GM20000 (cell line): ENCODE results near the gene ADCY5.
A peak's percentile ranks its signal among the peaks of the same experiment; 100 is the strongest.
"Not testable (repeated sequence)": the region's sequence is repeated elsewhere in the genome, so short reads cannot be mapped to it uniquely, and the experiment has no call there.

Experiments
- DNase-seq: peaks from one replicate; pipeline ENCODE4 v3.0.0; 2012; ENCODE audit warnings: low spot score
- TF ChIP-seq, protein P1 (sequence below): IDR thresholded peaks from 2 replicates; pipeline ENCODE4 v1.5.1; 2012; ENCODE audit warnings: mild to moderate bottlenecking, control low read depth; ENCODE audit errors: extremely low read depth, missing control alignments

Gene ADCY5

DNA sequence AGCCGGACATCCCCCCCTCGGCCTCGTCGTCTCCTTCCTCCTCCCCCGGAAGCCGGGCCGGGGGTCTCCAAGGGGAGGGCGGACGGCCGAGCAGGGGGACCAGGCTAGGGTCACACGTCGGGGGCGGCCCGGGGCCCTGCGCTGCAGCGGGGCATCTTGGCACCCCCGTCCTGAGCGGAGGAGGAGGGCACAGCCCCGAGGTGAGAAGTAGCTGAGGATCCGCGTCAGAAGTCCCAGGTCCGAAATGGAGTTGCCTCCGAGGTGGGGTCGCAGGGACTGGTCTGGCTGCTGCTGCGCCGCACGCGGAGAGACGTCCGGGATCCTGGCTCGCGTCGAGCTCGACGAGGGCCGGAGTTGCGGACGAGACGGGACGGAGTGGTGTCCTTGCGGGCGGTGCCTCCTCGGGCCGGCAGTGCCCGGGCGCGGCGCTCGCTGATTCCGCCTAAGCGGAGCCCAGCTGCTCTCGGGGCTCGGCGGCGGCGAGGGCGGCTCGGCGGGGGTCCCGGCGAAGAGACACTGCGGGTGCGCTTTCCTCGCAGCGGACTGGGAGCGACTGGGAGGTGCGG lies at the start of gene ADCY5:
ADCY5 (minus strand) TSS at position 555 of the 566 bp plus-strand sequence; CDS start at position 10, 545 bp downstream.
- DNase-seq = peak; percentile 63
- TF ChIP-seq, protein P1, sequence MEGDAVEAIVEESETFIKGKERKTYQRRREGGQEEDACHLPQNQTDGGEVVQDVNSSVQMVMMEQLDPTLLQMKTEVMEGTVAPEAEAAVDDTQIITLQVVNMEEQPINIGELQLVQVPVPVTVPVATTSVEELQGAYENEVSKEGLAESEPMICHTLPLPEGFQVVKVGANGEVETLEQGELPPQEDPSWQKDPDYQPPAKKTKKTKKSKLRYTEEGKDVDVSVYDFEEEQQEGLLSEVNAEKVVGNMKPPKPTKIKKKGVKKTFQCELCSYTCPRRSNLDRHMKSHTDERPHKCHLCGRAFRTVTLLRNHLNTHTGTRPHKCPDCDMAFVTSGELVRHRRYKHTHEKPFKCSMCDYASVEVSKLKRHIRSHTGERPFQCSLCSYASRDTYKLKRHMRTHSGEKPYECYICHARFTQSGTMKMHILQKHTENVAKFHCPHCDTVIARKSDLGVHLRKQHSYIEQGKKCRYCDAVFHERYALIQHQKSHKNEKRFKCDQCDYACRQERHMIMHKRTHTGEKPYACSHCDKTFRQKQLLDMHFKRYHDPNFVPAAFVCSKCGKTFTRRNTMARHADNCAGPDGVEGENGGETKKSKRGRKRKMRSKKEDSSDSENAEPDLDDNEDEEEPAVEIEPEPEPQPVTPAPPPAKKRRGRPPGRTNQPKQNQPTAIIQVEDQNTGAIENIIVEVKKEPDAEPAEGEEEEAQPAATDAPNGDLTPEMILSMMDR = no peak

DNA sequence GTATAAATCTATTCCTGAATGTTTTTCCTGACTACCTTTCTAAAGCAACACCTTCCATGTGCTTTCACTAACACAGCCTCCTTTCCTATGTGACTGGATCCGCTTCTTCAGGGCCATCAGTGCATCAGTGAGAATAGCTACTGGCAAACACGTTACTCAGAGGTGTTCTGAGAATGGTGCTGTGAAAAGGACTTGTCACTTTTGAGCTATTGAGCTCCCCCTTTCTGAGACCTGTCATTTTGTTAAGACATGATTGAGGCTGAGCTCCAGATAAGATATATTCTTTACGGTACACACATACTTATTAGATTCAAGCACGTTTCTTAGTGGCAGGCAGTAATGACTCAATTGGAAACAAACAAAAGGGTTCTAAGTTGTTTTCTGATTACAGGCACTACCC lies 45.0 kb upstream of the ADCY5 start:
- no peak for DNase-seq
- TF ChIP-seq, protein P1 = no peak

DNA sequence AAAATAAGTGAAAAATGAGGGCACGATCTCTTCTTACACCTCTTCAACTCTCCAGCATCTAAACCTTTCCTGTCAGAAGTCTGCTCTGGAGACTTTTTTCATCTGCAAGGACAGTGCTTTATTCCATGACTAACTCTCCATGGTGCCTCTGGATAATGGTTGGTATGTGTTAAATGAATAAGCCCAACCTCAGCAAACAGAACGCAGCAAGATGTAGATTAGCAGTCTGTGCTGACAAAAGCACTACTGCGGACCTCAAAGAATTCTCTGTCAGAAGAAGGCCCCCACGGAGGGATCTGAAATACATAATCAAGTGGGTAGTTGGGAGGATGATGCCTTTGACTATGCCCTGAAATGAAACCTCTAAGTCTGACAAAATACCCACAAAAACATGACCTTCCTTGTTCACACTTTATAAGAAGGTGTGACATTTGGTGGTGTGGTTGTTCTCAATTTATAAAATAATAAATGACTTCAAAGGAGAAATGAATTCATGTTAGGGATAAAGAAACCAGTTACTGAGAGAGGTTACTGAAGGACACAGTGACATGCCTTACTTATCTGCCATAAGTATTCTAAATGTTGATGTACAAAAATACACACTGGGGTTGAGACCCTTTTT lies 43.2 kb upstream of the ADCY5 start:
- DNase-seq = no peak

DNA sequence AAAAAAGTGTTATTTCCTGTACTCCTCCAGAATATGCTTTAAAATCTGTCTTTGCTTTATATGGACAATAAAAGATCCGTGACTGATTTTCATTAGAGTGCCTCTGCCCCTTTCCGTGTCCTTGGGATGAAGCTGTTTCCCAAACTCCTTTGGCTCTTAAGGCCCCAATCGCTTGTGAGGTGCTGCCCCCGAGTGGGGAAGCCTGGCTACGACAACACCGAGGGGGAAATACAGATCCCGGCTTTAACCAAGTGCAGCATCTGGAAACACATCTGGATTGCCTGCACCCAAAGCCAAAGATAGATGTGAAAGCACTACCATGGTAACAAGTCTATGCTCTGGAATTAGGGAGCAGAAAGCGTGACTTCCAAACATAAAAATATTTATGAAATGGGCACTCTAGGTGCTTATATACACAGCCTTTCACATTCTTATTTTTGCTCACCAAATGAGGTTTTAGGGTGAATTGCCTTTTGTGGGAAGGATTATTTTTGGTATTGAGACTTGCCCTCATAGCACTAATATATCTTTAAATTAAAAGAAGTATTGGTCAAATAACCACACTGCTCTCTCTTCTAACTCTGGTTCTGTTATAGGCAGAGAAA lies 40.6 kb upstream of the ADCY5 start:
- TF ChIP-seq, protein P1 = peak; percentile 73
- DNase-seq = peak; percentile 62

More for the DNA sequence above, 43.2 kb upstream of the ADCY5 start:
- TF ChIP-seq, protein P1 = no peak

DNA sequence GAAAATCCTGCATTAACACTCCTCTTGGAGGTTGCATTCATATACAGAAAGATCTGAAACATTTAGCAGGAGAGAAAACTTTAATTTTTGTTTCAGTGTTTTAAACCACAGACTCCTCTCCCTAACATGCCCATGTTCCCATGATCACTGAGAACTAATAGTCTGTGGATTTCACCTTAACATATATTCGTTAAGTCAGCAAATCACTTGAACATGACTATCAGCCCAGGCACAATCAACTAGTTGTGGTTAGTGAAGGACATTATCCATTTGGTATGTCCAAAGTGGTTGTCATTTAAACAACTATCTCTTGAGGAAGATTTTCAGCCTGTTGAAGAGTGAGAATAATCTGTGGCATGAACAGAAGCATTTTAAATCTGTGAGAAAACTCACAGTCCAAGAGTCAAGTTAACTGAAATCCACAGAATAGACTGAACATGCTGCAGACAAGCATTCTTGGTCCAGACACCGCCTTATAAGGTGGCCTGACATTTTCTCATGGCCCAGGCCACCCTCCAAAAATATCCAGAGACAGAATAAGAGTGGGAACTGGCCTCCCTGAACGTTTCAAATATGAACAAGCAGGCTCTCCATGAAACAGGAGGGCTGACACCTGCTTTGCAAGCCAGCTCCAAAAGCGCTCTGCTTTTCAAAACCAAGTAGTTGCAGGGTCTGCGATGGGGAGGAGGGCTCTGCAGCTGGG lies 39.9 kb upstream of the ADCY5 start:
- TF ChIP-seq, protein P1 = no peak
- DNase-seq = no peak

DNA sequence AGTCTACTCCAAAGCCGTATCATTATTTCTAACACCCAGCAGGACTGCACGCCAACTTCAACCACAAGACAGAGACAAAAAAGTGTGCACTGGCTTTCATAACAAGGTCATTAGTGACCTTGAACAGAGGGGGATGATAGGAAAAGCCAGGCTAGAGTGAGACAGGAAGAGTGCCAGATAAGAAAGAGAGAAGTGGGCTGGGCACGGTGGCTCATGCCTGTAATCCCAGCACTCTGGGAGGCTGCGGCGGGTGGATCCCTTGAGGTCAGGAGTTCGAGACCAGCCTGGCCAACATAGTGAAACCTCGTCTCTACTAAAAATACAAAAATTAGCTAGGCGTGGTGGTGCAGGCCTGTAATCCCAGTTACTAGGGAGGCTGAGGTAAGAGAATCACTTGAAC lies 38.2 kb upstream of the ADCY5 start:
- DNase-seq = not testable (repeated sequence)

DNA sequence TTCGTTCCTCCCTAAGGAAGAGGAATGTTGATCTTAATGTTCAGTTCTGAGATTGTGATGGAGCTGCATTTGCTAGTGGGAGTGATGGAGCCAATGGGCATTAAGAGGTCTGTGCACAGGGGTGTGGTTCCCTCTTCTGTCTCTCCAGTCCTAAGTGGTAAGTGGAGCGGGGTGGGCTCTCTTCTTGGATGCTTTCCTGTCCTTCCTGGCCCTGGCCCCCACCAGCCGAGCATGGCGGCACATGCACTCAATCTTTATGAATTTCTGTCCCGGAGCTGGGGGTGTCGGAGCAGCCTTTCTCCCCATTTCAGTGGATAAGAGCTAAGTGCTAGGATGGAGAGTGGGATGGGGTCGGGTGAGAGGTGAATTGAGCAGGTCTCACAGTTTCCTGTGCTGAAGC lies 37.6 kb upstream of the ADCY5 start:
- DNase-seq = no peak
- TF ChIP-seq, protein P1 = no peak
